ENCODE data around the gene CKB. TPM values are rescaled to one million over a fixed set of nuclear protein-coding genes. Genes with fewer than 3 reads are reported as not detected.

CKB gene
- total and polyA plus RNA-seq, 9 of the 15 experiments (the other 6 are each of a cell fraction or from before 2014, with no cell fraction given) = 23.9 to 692 (median 132) TPM

- in situ Hi-C loops (cut with MboI) = no loop called here
- no peak overlapping the region for H3K4me2 ChIP-seq (ENCODE audit: insufficient read depth, low read length)
- no peaks in the 10 kb centered on the region for H3K9me1 ChIP-seq (ENCODE audit: control insufficient read depth, insufficient read depth, low read length)
- peak; percentile 64 to 85 (median 70) for DNase-seq (ENCODE audit: extremely low read depth in 1 of 4, low spot score in 3 of 4)
- H3K36me3 ChIP-seq (ENCODE audit: control insufficient read depth, insufficient read depth, low read length) = peaks cover 82% of the 10 kb centered on the region
- no peak overlapping the region for H3K4me3 ChIP-seq
- no peak overlapping the region for H2AFZ ChIP-seq (ENCODE audit: low read depth, low read length)
- CTCF ChIA-PET (ENCODE audit: low intra/inter-chr PET ratio) = interaction anchor here (1.3 kb wide), 1 partner anchor 46 kb away, joined by 7 read pairs; no protein-coding TSS in a partner anchor
- peaks cover 3% of the 10 kb centered on the region; the same call in 1 of the 2 replicates for H4K20me1 ChIP-seq (replicated peaks; ENCODE audit: control insufficient read depth, insufficient read depth, low read length)
- no peak overlapping the region for H3K9ac ChIP-seq (ENCODE audit: insufficient read depth in 1 of 2, low read depth in 2 of 2, low read length in 2 of 2)
- no peaks in the 10 kb centered on the region for H3K9me3 ChIP-seq (replicated peaks; ENCODE audit: control insufficient read depth, insufficient read depth, low read depth, low read length)
- H3K27ac ChIP-seq (ENCODE audit: extremely low read depth, low read depth, low read length) = peak overlapping the region; percentile 27; the same call in 2 of the 3 replicates
- intact Hi-C loops (cut with micrococcal nuclease) = loop anchor here (5.0 kb wide), 1 partner anchor 47 kb away; no protein-coding TSS in a partner anchor
- 14% methylated on average over 9 of the region's 17 CpGs for WGBS (ENCODE audit: insufficient coverage, low coverage, missing lambda C conversion rate)
- H3K27me3 ChIP-seq (ENCODE audit: control insufficient read depth in 2 of 2, insufficient read depth in 2 of 2, low read length in 2 of 2) = no peaks in the 10 kb centered on the region
- BruUV-seq (replicated peaks) = no TSS peak
- H3K4me1 ChIP-seq (replicated peaks in 1 of 2; ENCODE audit: control insufficient read depth in 2 of 2, insufficient read depth in 2 of 2, low read length in 2 of 2) = peaks cover 3 to 4% of the 10 kb centered on the region in 2 experiments; a peak in 4 of 5 replicates
- peaks cover 7% of the 10 kb centered on the region; the same call in 1 of the 3 replicates for H3K79me2 ChIP-seq (ENCODE audit: control insufficient read depth, insufficient read depth, low read length)
- POLR2A ChIA-PET = interaction anchor here (0.6 to 1.3 kb wide), 2 partner anchors 10 to 99 kb away, joined by 3 read pairs; no protein-coding TSS in a partner anchor
- peak; percentile 93 for FAIRE-seq
- ATAC-seq = peak; percentile 99
- TF ChIP-seq CTCF (IDR thresholded peaks at IDR 0.05 in 2 of 3, conservative IDR thresholded peaks at IDR 0.05 in 1 of 3; ENCODE audit: insufficient read depth in 2 of 3, low read depth in 1 of 3, low read length in 3 of 3) (peak; percentile 76 to 86 (median 78)), CTCFL (IDR thresholded peaks at IDR 0.05; ENCODE audit: borderline replicate concordance, insufficient read depth, low read depth, low read length, poor library complexity, severe bottlenecking) (peak; percentile 82), ZNF695 (CRISPR knock-in tag; IDR thresholded peaks at IDR 0.05) (no peak), SAFB2 (IDR thresholded peaks at IDR 0.05; ENCODE audit: borderline replicate concordance, low read depth, low read length, severe bottlenecking) (no peak), GTF2B (IDR thresholded peaks at IDR 0.05; ENCODE audit: extremely low read depth, insufficient read length) (no peak), MYC (IDR thresholded peaks at IDR 0.05; ENCODE audit: low read depth, low read length) (0 out of 2 replicates have a peak, but pooled peaks have one; percentile 24), MYC (CRISPR knock-in tag; IDR thresholded peaks at IDR 0.05; ENCODE audit: borderline replicate concordance, low read depth) (no peak), ELF4 (CRISPR knock-in tag; IDR thresholded peaks at IDR 0.05) (no peak)
These were observed 22.3 kb downstream of the CKB start for GRCh38 chr14:103500148-103500990.
